ENCODE results near the gene SUN2.

Gene SUN2

DNA sequence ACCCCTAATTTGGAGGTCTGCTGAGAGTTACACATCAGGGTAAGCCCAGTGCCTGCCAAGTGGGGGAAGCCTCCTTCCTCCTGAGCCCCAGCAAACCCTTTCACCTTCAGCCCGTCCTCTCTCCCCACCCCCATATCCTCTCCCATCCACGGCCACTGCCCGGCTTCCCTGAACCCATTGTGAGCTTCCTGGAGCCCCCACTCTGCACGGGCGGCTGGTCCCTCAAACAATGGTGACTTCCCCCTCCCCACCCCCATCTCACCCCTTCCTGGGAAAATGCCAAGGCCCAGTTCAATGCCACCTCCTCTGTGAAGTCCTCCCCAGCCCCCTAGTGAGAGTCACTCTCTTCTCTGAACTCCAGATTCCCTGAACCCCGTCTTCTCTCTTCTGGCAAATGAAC, 20.3 kb upstream of the SUN2 start:
- no peak for DNase-seq

DNA sequence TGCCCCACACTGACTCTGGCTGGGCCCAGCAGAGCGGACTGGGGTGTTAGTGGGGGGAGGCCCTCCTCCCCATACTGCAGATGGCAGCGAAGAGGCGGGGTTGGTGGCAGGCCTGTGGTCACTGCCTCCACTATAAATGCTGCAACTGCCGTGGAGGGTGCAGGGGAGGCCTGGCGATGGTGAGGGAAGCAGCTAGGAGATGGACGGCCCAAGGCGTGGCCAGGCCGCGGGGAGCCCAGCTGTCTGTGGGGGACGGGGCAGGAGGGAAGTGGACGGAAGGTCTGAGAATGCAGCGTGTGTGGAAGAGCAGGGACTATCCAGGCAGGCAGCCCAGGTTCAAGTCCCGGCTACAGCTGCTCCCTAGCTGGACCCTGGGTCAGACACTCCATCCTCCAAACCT, 19.9 kb upstream of the SUN2 start:
- no peak for DNase-seq

DNA sequence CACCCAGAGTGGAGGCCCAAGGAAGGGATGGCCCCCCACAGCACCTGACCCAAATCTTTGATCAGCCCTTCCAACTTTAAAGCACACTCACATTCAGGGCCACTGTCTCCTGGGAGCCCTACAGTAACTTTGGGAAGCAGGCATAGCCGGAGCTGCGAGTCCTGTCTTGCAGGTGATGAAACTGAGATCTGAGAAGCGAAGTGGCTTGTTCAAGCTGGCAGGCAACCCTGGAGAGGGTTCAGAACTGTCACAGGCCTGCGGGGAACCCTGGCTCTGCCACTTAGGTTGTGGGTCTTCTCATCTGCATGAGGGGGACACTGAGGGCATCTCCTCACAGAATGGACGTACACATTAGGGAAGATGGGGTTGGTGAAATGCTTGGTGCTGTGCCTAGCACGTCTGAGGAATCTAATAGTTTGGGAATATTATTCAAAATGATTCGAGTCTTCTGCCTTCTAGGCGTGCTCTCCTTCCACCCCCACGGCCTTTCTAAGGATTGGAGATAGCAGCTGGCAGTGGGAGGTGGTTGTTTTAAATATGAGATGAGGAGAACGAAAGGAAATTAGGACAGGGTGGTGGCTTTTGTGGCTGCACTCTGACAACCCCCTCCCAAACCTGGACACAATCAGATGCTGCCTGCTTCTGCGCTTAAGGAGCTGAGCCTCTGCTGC, 18.8 kb upstream of the SUN2 start:
- DNase-seq = no peak

DNA sequence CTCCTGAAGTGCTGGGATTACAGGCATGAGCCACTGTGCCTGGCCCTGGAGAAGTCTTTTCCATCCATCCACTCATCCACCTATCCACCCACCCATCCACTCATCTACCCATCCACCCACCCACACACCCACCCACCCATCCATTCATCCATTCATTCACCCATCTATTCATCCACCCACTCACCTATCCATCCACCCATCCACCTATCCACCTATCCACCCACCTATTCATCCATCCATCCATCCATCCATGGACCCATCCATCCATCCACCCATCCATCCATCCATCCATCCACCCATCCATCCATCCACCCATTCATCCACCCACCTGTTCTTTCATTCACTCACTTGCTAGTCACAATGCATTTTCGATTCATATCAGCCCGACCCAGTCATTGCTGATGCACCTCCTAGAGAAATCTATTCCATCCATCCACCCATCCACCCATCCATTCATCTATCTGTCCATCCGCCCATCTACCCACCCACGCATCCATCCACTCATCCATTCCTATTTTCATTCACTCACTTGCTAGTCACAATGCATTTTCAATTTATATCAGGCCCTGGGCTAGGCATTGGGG, 17.7 kb upstream of the SUN2 start:
- DNase-seq = no peak

DNA sequence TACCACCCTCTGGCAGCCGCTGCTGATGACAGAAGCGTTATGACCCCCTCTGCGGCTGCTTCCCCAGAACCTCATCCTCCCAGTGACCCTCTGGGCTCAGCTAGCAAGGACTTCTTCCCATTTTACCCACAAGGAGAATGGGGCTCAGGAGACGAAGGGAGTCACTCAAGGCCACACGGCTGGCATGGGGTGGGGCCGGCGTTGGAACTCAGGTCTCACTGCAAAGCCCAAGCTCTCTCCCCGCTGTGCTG, 16.8 kb upstream of the SUN2 start:
- DNase-seq = no peak

DNA sequence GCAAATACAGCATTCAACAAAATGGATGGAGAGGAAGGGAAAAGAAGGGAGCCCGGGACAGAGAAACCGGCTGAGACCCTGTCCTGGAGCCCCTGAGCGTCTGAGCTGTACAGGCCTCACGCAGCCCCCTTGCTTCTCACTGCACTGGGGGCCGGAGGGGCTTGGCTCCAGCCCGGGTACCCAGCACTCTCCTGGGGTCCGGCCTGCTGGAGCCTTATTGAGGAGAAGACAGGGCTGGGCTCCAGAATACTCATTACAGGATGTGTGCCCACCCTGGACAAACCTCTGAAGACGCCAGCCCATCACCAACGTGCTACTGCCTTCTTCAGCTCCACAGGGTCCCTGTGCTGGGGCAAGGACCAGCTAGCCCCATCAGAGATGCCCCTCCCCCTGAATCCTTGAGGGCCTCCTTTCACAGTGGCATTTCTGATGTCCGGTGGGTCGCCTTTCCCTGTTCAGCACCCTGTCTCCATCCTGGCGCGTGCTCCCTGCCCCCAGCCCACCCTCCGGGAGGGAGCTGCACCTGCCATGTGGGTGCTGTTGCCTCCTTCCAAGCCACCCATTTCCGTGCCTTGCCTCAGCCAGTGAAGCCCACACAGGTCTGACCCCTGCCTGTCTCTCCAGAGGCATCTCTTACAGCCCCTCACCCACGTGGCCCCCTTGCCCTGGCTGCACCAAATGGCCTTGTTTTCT, 14.6 kb upstream of the SUN2 start:
- no peak for DNase-seq

DNA sequence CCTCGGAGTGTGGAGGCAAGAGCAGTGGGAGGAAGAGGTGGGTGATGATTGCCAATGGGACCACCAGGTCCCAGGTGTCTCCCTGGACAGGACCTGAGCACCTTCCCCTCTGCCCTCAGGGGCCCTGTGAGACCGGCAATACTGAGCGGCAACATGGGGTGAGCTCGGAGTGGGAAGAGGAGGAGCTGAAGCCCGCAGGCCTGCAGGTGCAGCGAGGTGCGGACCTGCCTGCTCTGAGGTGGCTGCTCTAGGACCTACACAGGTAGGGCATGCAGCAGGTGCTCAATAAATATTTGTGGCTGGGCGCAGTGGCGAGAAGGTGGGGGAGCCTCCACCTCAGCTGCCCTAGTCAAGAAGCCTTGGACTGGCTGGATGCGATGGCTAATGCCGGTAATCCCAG, 12.2 kb upstream of the SUN2 start:
- DNase-seq = no peak

DNA sequence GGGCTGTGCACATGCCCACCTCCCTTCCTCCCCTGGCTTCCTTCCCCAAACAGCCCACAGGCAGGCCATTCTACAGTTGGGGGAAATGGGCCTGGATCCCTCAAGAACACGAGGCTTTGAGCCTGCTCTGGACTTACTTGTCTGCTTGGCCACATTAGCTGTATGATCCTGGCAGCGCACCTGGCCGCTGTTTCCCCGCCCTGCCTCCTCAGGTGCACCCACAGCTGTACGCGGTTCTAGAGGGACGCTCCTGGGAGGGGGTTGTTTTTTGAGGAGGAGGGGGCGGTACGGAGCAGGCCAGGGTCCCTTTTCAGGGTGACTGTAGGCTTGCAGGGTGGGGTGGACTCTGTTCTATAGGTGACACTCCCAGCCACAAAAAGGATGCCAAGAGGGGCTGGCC, 11.5 kb upstream of the SUN2 start:
- DNase-seq = no peak

DNA sequence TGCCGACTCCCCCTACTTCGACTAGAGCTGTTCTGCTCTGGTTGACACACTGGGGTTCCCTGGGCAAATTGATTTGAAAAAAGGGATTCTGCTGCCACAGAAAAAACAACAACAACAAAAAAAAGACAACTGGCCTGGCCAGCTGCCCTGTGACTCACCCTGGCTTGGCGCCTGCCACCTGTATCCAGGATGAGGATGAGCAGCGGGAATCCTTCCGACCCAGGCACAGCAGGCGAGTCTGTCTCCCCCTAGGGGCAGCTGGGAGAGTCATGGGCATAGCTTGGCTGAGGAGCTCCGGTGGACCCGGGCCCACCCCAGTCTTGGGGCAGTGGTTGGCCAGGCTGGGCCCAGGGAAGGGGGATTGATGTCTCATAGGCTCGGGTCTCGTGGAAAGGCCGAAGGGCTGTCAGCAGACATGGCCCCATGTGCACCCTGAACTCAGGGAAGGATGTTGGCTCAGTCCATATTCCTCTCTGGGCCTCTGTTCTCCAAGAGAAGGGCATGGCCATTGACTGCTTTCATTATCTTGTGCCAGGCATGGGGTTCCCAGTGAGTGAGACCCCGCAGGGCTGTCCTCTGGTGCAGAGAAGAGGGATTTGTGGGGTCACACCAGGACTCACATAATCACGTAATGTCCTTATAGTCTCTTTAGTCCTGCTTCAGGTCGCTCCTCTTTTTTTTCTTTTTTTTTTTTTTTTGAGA, 10.4 kb upstream of the SUN2 start:
- DNase-seq = peak in 2 of 5 experiments; percentile 22 to 35

DNA sequence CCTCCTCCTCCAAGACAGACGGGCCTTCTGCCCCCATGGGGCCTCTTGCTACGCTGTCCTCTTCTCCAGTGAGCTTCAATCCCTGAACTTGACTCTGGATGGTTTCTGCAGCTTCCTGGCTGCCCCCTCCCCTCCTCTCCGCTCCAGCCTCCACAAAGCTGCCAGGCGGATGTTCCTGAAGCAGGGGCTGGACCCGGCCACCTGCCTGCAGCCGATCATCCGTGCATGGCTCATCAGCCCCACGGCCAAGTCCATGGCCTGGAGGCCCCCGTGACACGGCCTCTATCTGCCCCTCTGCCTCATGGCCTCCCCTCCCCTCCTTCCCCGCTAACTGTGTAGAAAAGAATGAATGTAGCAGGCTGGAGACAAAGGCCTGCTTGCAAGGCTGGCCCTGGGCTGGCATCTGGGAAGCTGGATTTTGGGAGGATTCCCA, 6.8 kb upstream of the SUN2 start:
- no peak for DNase-seq

DNA sequence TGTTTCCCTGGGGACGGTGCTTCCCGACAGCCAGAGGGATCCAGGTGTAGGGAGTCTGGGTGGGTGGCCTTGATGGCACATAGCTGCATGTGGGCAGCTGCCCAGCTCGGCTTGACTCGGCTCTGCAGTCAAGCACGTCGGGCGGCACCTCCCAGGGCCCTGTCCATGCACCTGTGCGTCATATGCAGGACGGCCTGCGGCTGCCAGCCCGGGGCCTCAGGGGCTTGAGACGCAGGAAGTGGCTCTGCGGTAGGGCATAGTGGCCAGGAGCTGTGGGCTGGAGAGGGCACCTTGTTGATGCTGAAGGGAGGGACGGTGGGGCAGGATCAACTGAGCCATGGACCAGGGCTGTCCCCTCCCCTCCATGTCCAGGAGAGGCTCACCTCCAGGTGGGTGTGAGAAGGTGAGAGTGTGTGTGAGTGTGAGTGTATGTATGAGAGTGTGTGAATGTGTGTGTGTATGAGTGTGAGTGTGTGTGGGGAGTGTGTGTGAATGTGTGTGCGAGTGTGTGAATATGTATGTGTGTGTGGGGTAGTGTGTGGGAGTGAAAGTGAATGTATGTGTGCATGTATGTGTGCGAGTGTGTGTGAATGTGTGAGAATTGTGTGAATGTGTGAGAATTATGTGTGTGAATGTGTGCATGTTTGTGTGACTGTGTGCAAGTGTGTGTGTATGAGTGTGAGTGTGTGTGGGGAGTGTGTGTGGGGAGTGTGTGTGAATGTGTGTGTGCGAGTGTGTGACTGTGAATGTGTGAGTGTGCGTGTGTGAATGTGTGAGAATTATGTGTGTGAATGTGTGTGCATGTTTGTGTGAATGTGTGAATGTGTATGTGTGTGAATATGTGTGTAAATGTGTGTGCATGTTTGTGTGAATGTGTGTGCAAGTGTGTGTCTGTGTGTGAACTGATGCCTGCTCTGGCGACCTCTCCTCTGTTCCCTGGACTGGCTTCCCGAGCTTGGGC, 5.7 kb upstream of the SUN2 start:
- DNase-seq = no peak

DNA sequence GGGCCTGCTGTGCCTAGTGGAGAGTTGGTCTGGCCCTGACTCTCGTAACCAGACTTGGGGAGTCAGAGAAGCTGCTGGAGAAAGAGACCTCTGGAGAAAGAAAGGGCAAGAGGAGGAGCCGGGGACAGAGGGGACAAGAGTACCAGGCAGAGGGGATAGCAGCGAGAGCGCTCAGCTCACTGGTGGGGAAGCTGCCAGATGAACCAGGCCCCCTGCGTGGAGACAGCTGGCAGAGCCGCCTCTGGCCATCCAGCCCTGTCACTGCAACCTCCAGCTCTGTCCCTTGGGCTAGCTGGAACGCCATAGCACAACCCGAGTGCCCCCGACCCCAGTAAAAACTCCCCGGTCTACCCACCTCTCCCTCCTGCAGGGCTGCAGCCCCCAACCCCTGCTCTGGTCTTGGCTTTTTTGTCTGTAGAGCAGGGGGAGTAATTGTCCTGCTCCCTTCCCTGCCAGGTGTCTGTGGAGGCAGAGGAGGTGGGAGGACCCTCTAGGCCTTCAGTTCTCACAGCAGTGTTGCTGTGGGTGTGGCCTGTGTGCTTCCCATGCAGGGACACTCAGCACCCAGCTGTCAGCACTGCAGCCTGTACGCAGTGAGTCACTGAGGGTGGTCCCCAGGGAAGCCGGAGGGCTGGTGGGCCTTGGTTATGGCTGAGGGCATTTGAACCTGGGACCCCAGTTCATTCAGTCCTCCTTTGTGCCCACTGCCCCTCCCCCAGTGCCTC, 4.8 kb upstream of the SUN2 start:
- DNase-seq = no peak

DNA sequence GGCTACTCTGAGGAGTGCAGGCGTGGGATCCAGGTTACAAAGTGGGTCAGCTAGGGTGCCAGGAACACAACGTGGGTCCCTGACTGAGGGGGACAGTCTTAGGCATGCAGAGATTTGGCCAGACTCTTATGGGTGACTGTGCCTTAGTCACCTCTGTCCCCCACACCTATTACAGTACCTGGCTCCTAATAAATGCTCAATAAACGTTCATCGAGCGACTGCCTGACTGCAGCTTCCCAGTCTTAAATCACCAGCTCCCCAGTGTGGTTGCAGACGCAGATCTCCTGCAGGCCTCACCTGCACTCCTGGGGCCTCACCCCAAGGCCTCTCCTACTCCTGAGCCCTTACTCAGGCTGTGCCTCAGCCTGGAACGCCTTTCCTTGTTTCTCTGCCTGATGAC, 3.2 kb upstream of the SUN2 start:
- no peak for DNase-seq

DNA sequence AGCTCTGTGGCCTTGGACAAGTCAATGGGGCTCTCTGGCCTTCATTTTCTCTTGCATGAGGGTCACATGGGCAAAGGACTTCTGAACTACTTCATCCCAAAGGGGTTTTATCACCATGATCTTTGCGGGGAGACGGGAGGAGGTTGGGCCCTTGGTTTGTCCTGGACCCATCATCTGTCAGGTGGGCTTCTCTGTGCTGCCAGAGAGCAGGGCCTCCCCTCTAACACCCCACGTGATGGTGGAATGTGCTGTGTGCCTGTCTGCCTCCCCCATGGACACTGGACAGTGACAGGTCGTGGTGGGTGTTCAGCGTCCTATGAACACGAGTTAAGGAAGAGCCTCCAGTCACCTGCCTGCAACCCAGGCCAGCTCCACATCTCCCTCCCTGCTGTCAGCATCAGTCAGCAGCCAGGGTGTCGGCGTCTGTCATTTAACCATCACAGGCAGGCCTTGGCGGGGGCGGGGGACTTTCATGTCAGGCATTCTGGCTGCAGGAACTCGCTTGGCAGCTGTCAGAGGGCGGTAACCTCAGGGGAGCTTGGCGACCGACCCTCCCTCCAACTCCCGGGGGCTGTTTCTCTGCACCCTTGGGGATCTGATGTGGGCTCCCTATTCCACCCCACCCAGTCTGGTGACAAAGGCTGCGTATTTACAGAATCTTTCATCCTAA, 2.6 kb upstream of the SUN2 start:
- DNase-seq = peak; percentile 38 to 68 (median 59)

DNA sequence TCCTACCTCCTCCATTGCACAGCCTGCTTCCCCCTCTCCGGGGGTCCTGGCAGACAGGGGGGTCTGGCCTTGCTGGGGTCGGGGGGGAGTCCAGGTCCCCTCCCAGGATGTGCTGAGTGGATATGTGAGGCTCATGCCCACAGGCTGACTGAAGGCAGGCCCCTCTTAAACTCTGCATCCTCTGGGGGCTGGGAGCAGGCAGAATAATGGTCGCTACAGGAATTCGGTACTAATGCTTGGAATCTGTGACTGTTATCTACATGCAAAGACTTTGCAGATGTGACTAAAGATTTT, 1.6 kb upstream of the SUN2 start:
- DNase-seq = no peak

DNA sequence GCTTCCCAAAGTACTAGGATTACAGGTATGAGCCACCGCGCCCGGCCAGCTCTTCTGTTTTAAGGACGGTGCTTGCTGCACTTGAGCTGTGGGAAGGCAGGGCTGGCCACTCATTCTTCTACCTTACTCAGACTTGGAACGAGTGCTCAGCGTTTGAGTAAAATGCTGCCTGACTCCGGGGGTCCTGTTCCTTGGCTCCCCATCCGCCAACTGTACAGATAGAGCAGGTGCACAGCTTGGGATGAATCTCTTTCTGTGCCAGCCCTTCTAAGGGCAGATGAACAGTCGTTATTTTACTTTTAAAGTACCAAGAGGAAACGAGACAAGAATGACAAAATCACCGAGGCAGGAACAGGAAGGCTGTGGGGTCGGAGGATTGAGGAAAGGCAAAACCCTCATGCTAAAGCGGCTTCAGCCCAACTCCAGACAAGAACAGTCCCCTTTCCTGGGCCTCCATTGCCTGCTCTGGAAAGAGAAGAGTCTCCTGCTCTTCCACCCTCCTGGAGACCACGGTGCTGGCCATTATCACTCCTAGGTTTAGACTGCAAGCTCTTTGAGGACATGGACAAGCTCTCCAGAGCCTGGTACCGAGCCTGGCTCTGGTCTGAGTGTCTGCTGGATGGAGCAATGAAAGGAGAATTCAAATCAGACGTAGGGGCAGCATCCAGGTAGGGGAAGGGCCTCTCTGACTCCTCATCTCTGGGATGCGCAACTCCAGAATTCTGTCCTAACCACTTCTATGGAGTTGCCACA, 1.1 kb upstream of the SUN2 start:
- peak in 1 of 5 experiments; percentile 51 for DNase-seq

DNA sequence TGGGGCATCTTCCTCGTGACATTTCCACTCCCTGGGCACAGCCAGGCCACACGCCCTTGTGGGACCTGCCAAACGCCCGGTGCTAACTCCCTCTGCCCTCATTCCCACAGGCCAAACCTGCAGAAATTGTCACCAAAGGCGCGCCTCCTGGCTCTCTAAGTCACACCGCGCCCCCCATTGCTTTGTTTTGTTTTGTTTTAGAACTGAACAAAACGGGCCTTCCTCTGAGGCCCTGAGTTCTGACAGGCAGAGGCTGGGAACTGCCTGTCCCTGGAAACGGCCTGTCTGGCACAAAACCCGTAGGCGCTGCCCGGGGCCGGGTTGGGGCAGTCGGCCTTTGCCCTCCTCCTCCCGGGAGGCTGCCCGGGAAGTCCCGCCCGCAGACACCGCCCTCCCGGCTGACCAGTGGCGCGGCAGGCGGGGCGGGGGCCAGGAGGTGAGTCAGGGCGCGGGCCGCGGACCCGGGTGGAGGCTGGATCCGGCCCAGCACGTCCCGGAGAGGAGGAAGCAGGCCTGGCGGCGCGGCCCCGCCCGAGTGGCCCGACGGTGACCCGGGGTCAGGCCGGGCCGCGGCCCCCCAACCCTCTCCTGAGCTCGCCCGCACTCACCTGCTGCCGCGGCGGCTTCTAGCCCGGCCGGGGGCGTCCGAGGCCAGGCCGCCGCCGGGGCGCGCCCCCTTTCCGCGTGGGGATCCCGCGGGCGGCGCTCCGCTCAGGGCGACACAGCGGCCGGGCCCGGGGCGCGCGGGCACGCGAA, 465 bp downstream of the SUN2 start:
- peak in 4 of 5 experiments; percentile 23 to 39 (median 33) for DNase-seq

DNA sequence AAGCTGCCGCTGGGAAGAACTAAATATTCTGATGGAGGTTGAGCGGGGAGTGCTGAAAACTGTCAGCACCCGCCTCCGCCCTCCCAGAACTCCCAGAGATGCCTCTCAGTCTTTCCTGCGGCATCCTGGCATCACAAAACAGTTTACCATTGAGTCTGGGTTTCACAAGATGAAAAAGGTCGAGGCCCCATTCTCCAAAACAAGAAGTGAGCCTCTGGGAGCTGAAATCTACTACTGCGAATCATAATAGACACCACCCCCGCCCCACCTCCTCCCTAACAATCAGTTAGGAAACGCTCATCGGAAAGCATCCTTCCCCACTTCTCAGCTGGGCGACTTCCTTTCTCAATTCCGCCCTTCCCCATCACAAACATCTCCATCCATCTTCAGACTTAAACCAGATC, 1.0 kb downstream of the SUN2 start:
- DNase-seq = peak in 1 of 5 experiments; percentile 44

DNA sequence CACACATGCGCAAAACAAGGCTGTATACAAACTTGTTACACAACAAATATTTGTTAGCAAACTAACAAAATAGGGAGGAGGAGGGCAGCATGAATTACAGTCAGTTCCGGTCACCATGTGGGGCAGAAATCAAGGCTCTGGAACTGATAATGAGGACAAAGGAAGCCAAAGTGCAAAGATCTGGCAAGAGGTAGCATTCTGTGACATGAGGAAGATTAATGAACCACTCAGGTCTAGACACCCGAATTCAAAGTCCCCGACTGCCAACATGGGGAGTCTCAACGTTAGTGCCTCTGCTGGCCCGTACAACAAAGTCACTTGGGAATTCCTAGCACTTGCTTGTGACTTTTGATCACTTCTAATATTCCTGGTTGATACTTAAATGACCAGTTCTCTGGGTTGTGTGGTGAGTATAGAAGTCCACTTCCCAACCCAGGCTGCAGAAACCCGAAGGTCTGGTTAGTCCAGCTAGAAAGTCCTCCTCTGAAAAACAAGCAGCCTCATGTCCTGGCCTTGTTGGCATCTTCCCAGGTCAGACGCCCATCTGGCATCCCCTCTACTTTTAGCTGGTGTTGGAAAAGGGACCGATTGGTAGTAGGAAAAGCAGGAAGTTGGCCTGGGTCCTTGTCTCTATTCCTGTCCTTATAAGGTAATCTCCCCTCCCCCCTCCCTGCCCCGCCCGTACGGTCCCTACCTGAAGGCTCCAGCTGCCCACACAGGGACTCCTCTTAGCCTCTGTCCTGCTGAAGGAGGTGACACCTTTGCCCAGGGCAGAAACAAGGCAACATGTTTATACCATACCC, 1.6 kb downstream of the SUN2 start:
- DNase-seq = peak in 1 of 5 experiments; percentile 56

Data from T-helper 2 cell (primary cell).